ENCODE measurements around the gene CNKSR2.

GRCh38 chrX:21612154-21612553 is 237.9 kb downstream of the CNKSR2 start:
- TF ChIP-seq JUND (IDR thresholded peaks at IDR 0.05), result no peak
- TF ChIP-seq, protein P1, sequence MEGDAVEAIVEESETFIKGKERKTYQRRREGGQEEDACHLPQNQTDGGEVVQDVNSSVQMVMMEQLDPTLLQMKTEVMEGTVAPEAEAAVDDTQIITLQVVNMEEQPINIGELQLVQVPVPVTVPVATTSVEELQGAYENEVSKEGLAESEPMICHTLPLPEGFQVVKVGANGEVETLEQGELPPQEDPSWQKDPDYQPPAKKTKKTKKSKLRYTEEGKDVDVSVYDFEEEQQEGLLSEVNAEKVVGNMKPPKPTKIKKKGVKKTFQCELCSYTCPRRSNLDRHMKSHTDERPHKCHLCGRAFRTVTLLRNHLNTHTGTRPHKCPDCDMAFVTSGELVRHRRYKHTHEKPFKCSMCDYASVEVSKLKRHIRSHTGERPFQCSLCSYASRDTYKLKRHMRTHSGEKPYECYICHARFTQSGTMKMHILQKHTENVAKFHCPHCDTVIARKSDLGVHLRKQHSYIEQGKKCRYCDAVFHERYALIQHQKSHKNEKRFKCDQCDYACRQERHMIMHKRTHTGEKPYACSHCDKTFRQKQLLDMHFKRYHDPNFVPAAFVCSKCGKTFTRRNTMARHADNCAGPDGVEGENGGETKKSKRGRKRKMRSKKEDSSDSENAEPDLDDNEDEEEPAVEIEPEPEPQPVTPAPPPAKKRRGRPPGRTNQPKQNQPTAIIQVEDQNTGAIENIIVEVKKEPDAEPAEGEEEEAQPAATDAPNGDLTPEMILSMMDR (IDR thresholded peaks at IDR 0.05; ENCODE audit: low read depth, low read length, missing input control), result no peak
- TF ChIP-seq TAF1 (conservative IDR thresholded peaks at IDR 0.05), result no peak
- no peak for TF ChIP-seq FOXA2 (IDR thresholded peaks at IDR 0.05)
